GM12878 (cell line): Measurements from ENCODE around the gene CHTOP. TPM values are rescaled to one million over a fixed set of nuclear protein-coding genes. Genes with fewer than 3 reads are reported as not detected.

Experiments used
- ATAC-seq: fragments of 200-7000 bp; cut with Tn5 transposase; 3 replicates; pipeline ENCODE4 v1.9.1; 2020; ENCODE audit warnings: mild to moderate bottlenecking, moderate library complexity
- BruUV-seq: library from RNA; stranded (reverse); fragments of 400-500 nt; replicated peaks from 2 replicates; lab custom pipeline; 2021; lab: Mats Ljungman, UMichigan
- CTCF ChIA-PET: fragments of 300-600 bp; sonication (Branson Sonifier 250); formaldehyde crosslinking; extraction: SDS; loops from one replicate; lab custom pipeline; 2021; ENCODE audit warnings: inconsistent platforms; lab: Yijun Ruan, JAX
- POLR2A ChIA-PET: fragments of 350-600 bp; formaldehyde crosslinking; extraction: SDS; loops from one replicate; lab custom pipeline; 2021; ENCODE audit warnings: inconsistent platforms; lab: Charles Lee
- RAD21 ChIA-PET: fragments of 300-600 bp; sonication (Branson Sonifier 250); formaldehyde crosslinking; loops from one replicate; lab custom pipeline; 2023; ENCODE audit warnings: antibody characterized with exemption; ENCODE audit not compliant: unreplicated experiment; lab: Charles Lee
- SMC1A ChIA-PET: fragments of 300-600 bp; sonication (Branson Sonifier 250); formaldehyde crosslinking; loops from one replicate; lab custom pipeline; 2023; ENCODE audit not compliant: unreplicated experiment, uncharacterized antibody; lab: Charles Lee
- DNase-seq: peaks from one replicate; pipeline ENCODE4 v3.0.0-alpha.2; 2011; ENCODE audit warnings: low read depth, low spot score
- FAIRE-seq: peaks from 3 replicates; lab custom pipeline; 2011; peaks lifted over from hg19 to GRCh38; lab: Jason Lieb, UNC
- H2AFZ ChIP-seq: 2 replicates; pipeline ENCODE4 v1.6.0; 2011; ENCODE audit warnings: low read depth, low read length, control low read depth; ENCODE audit not compliant: control insufficient read depth
- H3K27ac ChIP-seq: 2 replicates; pipeline ENCODE4 v1.5.1; 2011; ENCODE audit warnings: control low read depth; ENCODE audit not compliant: control insufficient read depth, insufficient read depth
- H3K27me3 ChIP-seq, 2 experiments: replicated peaks in 1 of 2; 2 replicates each; pipeline versions ENCODE4 v1.6.0 to v1.6.1; 2011; ENCODE audit warnings: low read length in 1 of 2; ENCODE audit not compliant: control insufficient read depth in 2 of 2, insufficient read depth in 2 of 2
- H3K36me3 ChIP-seq, 2 experiments: 2 replicates each; pipeline ENCODE4 v1.5.1; 2011; ENCODE audit warnings: low read length in 1 of 2; ENCODE audit not compliant: control insufficient read depth in 2 of 2, insufficient read depth in 2 of 2
- H3K4me1 ChIP-seq: 2 replicates; pipeline ENCODE4 v1.6.1; 2011; ENCODE audit warnings: mild to moderate bottlenecking, low read length, moderate library complexity, mixed read lengths; ENCODE audit not compliant: control insufficient read depth, insufficient read depth
- H3K4me2 ChIP-seq: 2 replicates; pipeline ENCODE4 v1.6.0; 2011; ENCODE audit warnings: control low read depth; ENCODE audit not compliant: control insufficient read depth, insufficient read depth
- H3K4me3 ChIP-seq: fragments of 200-600 bp; sonication (generic); 2 replicates; pipeline ENCODE4 v1.5.1; 2016
- H3K79me2 ChIP-seq: 2 replicates; pipeline ENCODE4 v1.6.0; 2011; ENCODE audit warnings: low read length; ENCODE audit not compliant: control insufficient read depth, insufficient read depth
- H3K9ac ChIP-seq: 2 replicates; pipeline ENCODE4 v1.8.0; 2011; ENCODE audit warnings: low read length, control low read depth, mixed read lengths; ENCODE audit not compliant: control insufficient read depth, insufficient read depth
- H3K9me3 ChIP-seq: replicated peaks from 3 replicates; pipeline ENCODE4 v1.5.1; 2011; ENCODE audit warnings: mild to moderate bottlenecking, low read length; ENCODE audit not compliant: control insufficient read depth, insufficient read depth
- H4K20me1 ChIP-seq: 2 replicates; pipeline ENCODE4 v1.6.0; 2011; ENCODE audit not compliant: control insufficient read depth, insufficient read depth
- BCLAF1 ChIP-seq: fragments of 450-650 bp; IDR thresholded peaks from 2 replicates; pipeline ENCODE4 v1.6.1; 2017; ENCODE audit warnings: antibody characterized with exemption, mild to moderate bottlenecking, moderate library complexity
- CEBPB ChIP-seq, 2 experiments: fragments of 150-350 bp in 1 of 2; IDR thresholded peaks; 2 replicates each; pipeline ENCODE4 v1.6.1; 2012 to 2014; ENCODE audit warnings: low read depth in 2 of 2, low read length in 2 of 2, borderline replicate concordance in 1 of 2, inconsistent platforms in 1 of 2
- DPF2 ChIP-seq: fragments of 450-650 bp; IDR thresholded peaks from 2 replicates; pipeline ENCODE4 v1.6.1; 2017; ENCODE audit warnings: mild to moderate bottlenecking
- MYB ChIP-seq: fragments of 150-350 bp; IDR thresholded peaks from 2 replicates; pipeline ENCODE4 v1.6.1; 2014; ENCODE audit warnings: mild to moderate bottlenecking, low read depth, low read length, borderline replicate concordance
- NFYB ChIP-seq: IDR thresholded peaks from 2 replicates; pipeline ENCODE4 v1.6.1; 2011; ENCODE audit warnings: low read depth, mild to moderate bottlenecking, low read length, improper control_type of control experiment, moderate library complexity; ENCODE audit not compliant: insufficient read depth
- PAX5 ChIP-seq: IDR thresholded peaks from 2 replicates; pipeline ENCODE4 v1.6.1; 2011; ENCODE audit warnings: low read depth, low read length, borderline replicate concordance
- RAD21 ChIP-seq: IDR thresholded peaks from 2 replicates; pipeline ENCODE4 v1.6.1; 2011; ENCODE audit warnings: mild to moderate bottlenecking, low read depth, low read length, moderate library complexity; ENCODE audit not compliant: insufficient read depth
- SMAD1 ChIP-seq: fragments of 450-650 bp; IDR thresholded peaks from 2 replicates; pipeline ENCODE4 v1.6.1; 2018; ENCODE audit warnings: mild to moderate bottlenecking, low read depth; ENCODE audit not compliant: partially characterized antibody
- YY1 ChIP-seq: IDR thresholded peaks from 2 replicates; pipeline ENCODE4 v1.6.1; 2011; ENCODE audit warnings: low read depth, mild to moderate bottlenecking, low read length
- ZNF207 ChIP-seq: fragments of 450-650 bp; IDR thresholded peaks from 2 replicates; pipeline ENCODE4 v1.6.1; 2014; ENCODE audit warnings: antibody characterized with exemption, mild to moderate bottlenecking, borderline replicate concordance
- WGBS: methylation state at CpG from one replicate; pipeline ENCODE4 v1.1.6; 2016; ENCODE audit warnings: low lambda C conversion rate; ENCODE audit not compliant: insufficient replicate concordance, insufficient coverage; ENCODE audit errors: missing lambda C conversion rate; 5-methylcytosine and 5-hydroxymethylcytosine counted together
- in situ Hi-C: fragments of 300-500 bp; cut with MboI; formaldehyde crosslinking; loops from 9 replicates; pipeline ENCODE4 v1.14.3; 2018; ENCODE audit warnings: mixed read lengths
- intact Hi-C: fragments of 100-400 bp; cut with micrococcal nuclease; formaldehyde crosslinking; loops from one replicate; pipeline ENCODE4 v1.14.2; 2022; ENCODE audit not compliant: unreplicated experiment
- polyA plus RNA-seq, 11 experiments: library from polyadenylated mRNA; depleted of rRNA in 4 of 11; unstranded in 6 of 11; stranded (reverse) in 5 of 11; fragments of >200 nt; fragmentation: Nextera tagmentation in 4 of 11; fragmentation: Illumina TruSeq in 1 of 11; extraction: Ambion mirVana in 4 of 11; extraction: Trizol in 1 of 11; gene quantifications; 1 replicate in 1 of 11; 2 replicates in 10 of 11; pipeline versions ENCODE4 v1.2.1 to v1.2.3, GENCODE V29; 2011 to 2016; ENCODE audit warnings: inconsistent platforms in 2 of 11, missing spikeins in 2 of 11, low read depth in 1 of 11
- total RNA-seq, 4 experiments: library from RNA; depleted of rRNA in 3 of 4; stranded (reverse); fragments of >200 nt in 3 of 4; fragmentation: Illumina TruSeq in 1 of 4; extraction: Trizol in 1 of 4; gene quantifications; 2 replicates each; pipeline versions ENCODE4 v1.2.1 to v1.2.3, GENCODE V29; 2013 to 2021

The CHTOP gene
- total and polyA plus RNA-seq, 10 of the 15 experiments (the other 5 are each of a cell fraction or from before 2014, with no cell fraction given), result 8.4 to 93.8 (median 52.3) TPM

DNA sequence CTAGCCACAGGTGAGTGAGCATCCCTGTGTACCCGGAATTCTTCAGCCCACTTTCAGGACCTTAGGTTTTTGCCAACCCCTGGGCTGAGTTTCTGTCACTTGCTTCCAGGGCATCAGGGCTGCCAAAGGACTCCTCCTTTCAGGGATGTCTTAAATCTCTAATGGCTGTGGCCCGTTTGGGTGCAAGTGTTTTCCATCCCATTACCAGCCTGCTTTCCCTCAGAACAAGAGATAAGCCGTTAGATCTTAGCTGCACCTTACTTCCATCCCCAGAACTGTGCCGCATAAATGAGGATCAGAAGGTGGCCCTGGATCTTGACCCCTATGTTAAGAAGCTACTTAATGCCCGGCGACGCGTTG, 25.3 kb downstream of the CHTOP start:
- Histone ChIP-seq H3K4me1 (peaks cover 6% of the 10 kb centered on the region; the same call in 1 of the 2 replicates), H3K4me2 (peak overlapping the region; percentile 98), H3K9ac (peak overlapping the region; percentile 82), H3K27me3 (no peaks in the 10 kb centered on the region), H3K9me3 (no peaks in the 10 kb centered on the region), H3K27ac (peak overlapping the region; percentile 88), H3K36me3 (peaks cover 12 to 30% of the 10 kb centered on the region in 2 experiments), H3K79me2 (peaks cover 13% of the 10 kb centered on the region), H2AFZ (peak overlapping the region; percentile 96), H4K20me1 (no peaks in the 10 kb centered on the region)
- ATAC-seq, result no peak
- ChIA-PET SMC1A (interaction anchor here (0.6 to 4.5 kb wide), 6 partner anchors 8 to 87 kb away, joined by 3 to 24 read pairs (median 4); partner anchors contain the start of gene CHTOP), POLR2A (interaction anchor here (0.5 kb wide), 2 partner anchors 25 to 557 kb away, joined by 3 read pairs; partner anchors contain the start of gene CHTOP)
- in situ Hi-C loops (no loop called here), intact Hi-C loops (no loop called here)
- FAIRE-seq, result no peak
- no peak for DNase-seq
- TF ChIP-seq RAD21, result no peak
- no peak for TF ChIP-seq BCLAF1
- no peak for TF ChIP-seq SMAD1
- no peak for TF ChIP-seq PAX5
- TF ChIP-seq NFYB, result no peak
- no peak for TF ChIP-seq ZNF207
- no peak for TF ChIP-seq DPF2
- no peak for TF ChIP-seq YY1
- no peak for TF ChIP-seq CEBPB (IDR thresholded peaks at IDR 0.05; ENCODE audit: borderline replicate concordance in 1 of 2, low read depth in 2 of 2, low read length in 2 of 2)
- TF ChIP-seq MYB, result no peak
- TF ChIP-seq, all 136 proteins: peak for 0
- H3K4me3 ChIP-seq, result peak overlapping the region; percentile 94
- 58% methylated on average over 8 of the region's 8 CpGs for WGBS
- TSS peak; percentile 83 for BruUV-seq
- ChIA-PET RAD21 (interaction anchor here (0.7 to 1.4 kb wide), 2 partner anchors 25 to 114 kb away, joined by 4 to 6 read pairs; partner anchors contain the start of gene CHTOP), CTCF (interaction anchor here (0.6 to 2.4 kb wide), 7 partner anchors 9 to 149 kb away, joined by 3 to 12 read pairs (median 4); no protein-coding TSS in a partner anchor)
